Measurements from ENCODE around the gene ASB9. TPM values are rescaled to one million over a fixed set of nuclear protein-coding genes. Genes with fewer than 3 reads are reported as not detected.

ASB9 gene
- total RNA-seq, 2 donors from 2014 or later: 0.20 to 0.46 TPM

DNA sequence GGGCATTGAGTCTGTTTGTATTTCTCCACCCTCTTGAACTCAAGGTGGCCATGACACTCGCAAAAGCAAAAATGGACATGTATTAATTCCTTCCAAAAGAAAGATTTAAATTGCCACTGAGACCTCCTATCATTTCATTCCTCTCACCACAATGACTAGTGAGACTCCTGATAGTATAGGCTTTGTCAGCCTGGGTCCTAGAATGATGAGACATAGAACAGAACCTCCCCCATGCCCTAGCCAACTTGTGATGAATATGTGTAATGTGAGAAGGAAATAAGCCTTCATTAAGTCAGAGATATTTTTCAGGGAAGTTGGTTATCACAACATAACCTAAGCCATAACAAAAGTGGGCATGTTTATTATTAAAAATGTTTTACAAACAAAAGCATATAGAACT lies 62.5 kb downstream of the ASB9 start:
- Histone ChIP-seq H3K27ac (ENCODE audit: low read depth, low read length) (no peak overlapping the region), H3K36me3 (ENCODE audit: control insufficient read depth, insufficient read depth, low read length) (no peaks in the 10 kb centered on the region), H3K27me3 (ENCODE audit: control insufficient read depth, insufficient read depth, low read length, poor library complexity, severe bottlenecking) (no peaks in the 10 kb centered on the region), H3K9me3 (ENCODE audit: control insufficient read depth, low read length) (no peaks in the 10 kb centered on the region), H3K9ac (ENCODE audit: extremely low read depth, low read length, poor library complexity, severe bottlenecking) (no peak overlapping the region), H3K4me3 (ENCODE audit: low read length) (no peak overlapping the region), H3K4me1 (ENCODE audit: control insufficient read depth, insufficient read depth, low read length) (no peaks in the 10 kb centered on the region)
- WGBS, 2 experiments (ENCODE audit: insufficient coverage in 1 of 2, insufficient read length in 1 of 2): 80% methylated on average over 1 of the region's 1 CpG; no CpG with 5 or more reads in 1 of the 2 experiments
- H3K27me3 Mint-ChIP-seq (ENCODE audit: insufficient read depth): peaks cover 3% of the 10 kb centered on the region
- no peak overlapping the region for H3K4me3 Mint-ChIP-seq
- H3K4me1 Mint-ChIP-seq: no peaks in the 10 kb centered on the region
- H3K27ac Mint-ChIP-seq: no peak overlapping the region
- H3K36me3 Mint-ChIP-seq (ENCODE audit: low read depth): no peaks in the 10 kb centered on the region
- DNase-seq: no peak
- peaks cover 27% of the 10 kb centered on the region for H3K9me3 Mint-ChIP-seq
- TF ChIP-seq, protein P1, sequence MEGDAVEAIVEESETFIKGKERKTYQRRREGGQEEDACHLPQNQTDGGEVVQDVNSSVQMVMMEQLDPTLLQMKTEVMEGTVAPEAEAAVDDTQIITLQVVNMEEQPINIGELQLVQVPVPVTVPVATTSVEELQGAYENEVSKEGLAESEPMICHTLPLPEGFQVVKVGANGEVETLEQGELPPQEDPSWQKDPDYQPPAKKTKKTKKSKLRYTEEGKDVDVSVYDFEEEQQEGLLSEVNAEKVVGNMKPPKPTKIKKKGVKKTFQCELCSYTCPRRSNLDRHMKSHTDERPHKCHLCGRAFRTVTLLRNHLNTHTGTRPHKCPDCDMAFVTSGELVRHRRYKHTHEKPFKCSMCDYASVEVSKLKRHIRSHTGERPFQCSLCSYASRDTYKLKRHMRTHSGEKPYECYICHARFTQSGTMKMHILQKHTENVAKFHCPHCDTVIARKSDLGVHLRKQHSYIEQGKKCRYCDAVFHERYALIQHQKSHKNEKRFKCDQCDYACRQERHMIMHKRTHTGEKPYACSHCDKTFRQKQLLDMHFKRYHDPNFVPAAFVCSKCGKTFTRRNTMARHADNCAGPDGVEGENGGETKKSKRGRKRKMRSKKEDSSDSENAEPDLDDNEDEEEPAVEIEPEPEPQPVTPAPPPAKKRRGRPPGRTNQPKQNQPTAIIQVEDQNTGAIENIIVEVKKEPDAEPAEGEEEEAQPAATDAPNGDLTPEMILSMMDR (conservative IDR thresholded peaks at IDR 0.05): no peak

DNA sequence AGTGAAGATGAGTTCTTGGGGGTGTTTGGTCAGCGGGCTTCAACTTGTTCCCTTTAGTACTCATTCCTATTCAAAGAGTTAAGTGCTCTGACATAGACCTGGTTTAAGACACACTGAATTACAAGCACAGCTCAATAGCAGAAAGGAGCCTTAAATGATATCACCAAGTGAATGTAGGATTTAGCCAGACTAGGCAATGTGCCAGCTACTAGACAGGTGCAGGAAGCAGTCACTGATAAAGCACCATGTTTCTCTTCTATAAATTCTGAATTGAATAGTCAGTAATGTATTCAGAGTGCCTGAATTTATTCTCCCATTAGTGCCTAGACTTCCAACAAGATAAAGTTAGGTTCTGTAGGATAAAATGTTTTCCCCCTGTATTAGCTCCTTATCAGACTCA lies 63.6 kb downstream of the ASB9 start:
- Mint-ChIP-seq H3K36me3 (ENCODE audit: low read depth) (no peaks in the 10 kb centered on the region), H3K27ac (no peak overlapping the region), H3K27me3 (ENCODE audit: insufficient read depth) (peaks cover 3% of the 10 kb centered on the region), H3K9me3 (peaks cover 28% of the 10 kb centered on the region), H3K4me3 (no peak overlapping the region), H3K4me1 (no peaks in the 10 kb centered on the region)
- no peaks in the 10 kb centered on the region for H3K36me3 ChIP-seq (ENCODE audit: control insufficient read depth, insufficient read depth, low read length)
- H3K9me3 ChIP-seq (ENCODE audit: control insufficient read depth, low read length): no peaks in the 10 kb centered on the region
- no peaks in the 10 kb centered on the region for H3K27me3 ChIP-seq (ENCODE audit: control insufficient read depth, insufficient read depth, low read length, poor library complexity, severe bottlenecking)
- no peaks in the 10 kb centered on the region for H3K4me1 ChIP-seq (ENCODE audit: control insufficient read depth, insufficient read depth, low read length)
- no peak overlapping the region for H3K4me3 ChIP-seq (ENCODE audit: low read length)
- no peak overlapping the region for H3K27ac ChIP-seq (ENCODE audit: low read depth, low read length)
- H3K9ac ChIP-seq (ENCODE audit: extremely low read depth, low read length, poor library complexity, severe bottlenecking): no peak overlapping the region
- 100% methylated on average over 1 of the region's 1 CpG; no CpG with 5 or more reads in 1 of the 2 experiments for WGBS, 2 experiments (ENCODE audit: insufficient coverage in 1 of 2, insufficient read length in 1 of 2)
- DNase-seq: no peak
- TF ChIP-seq, protein P1 (conservative IDR thresholded peaks at IDR 0.05): no peak

GRCh38 chrX:15204130-15204751 lies 65.6 kb downstream of the ASB9 start:
- Mint-ChIP-seq H3K4me1 (no peaks in the 10 kb centered on the region), H3K27me3 (ENCODE audit: insufficient read depth) (peaks cover 3% of the 10 kb centered on the region), H3K36me3 (ENCODE audit: low read depth) (no peaks in the 10 kb centered on the region), H3K4me3 (no peak overlapping the region), H3K9me3 (peaks cover 36% of the 10 kb centered on the region), H3K27ac (no peak overlapping the region)
- Histone ChIP-seq H3K27ac (ENCODE audit: low read depth, low read length) (no peak overlapping the region), H3K4me3 (ENCODE audit: low read length) (no peak overlapping the region), H3K36me3 (ENCODE audit: control insufficient read depth, insufficient read depth, low read length) (no peaks in the 10 kb centered on the region), H3K9me3 (ENCODE audit: control insufficient read depth, low read length) (no peaks in the 10 kb centered on the region), H3K27me3 (ENCODE audit: control insufficient read depth, insufficient read depth, low read length, poor library complexity, severe bottlenecking) (no peaks in the 10 kb centered on the region), H3K4me1 (ENCODE audit: control insufficient read depth, insufficient read depth, low read length) (no peaks in the 10 kb centered on the region), H3K9ac (ENCODE audit: extremely low read depth, low read length, poor library complexity, severe bottlenecking) (no peak overlapping the region)
- no peak for DNase-seq
- TF ChIP-seq, protein P1 (conservative IDR thresholded peaks at IDR 0.05): no peak
- WGBS, 2 experiments (ENCODE audit: insufficient coverage in 1 of 2, insufficient read length in 1 of 2): 98 to 100% methylated on average over 1 to 4 of the region's 4 CpGs
